ENCODE measurements around the gene LGALS16. TPM values are rescaled to one million over a fixed set of nuclear protein-coding genes. Genes with fewer than 3 reads are reported as not detected.

Gene LGALS16
- total RNA-seq = not detected in 2 replicates

GRCh38 chr19:39655613-39656012 is at the start of gene LGALS16:
TSS of gene LGALS16 (plus strand) at chr19:39655913. CDS start at chr19:39655962, 49 bp downstream.

GRCh38 chr19:39704181-39705044 is 48.7 kb downstream of the LGALS16 start, which contains the start of gene LGALS14:
TSS of gene LGALS14 (plus strand) at chr19:39704481. CDS start at chr19:39704529, 48 bp downstream.

Other genes with a start within 250 kb of the LGALS16 start
- 19.8 and 64.4 TPM in 2 replicates for gene ZFP36, start 249.1 kb upstream of the LGALS16 start, total RNA-seq
- gene PLEKHG2, start 243.2 kb upstream of the LGALS16 start, total RNA-seq = 22.0 and 34.3 TPM in 2 replicates
- gene RPS16, start 220.0 kb upstream of the LGALS16 start, total RNA-seq = 2,275 and 2,629 TPM in 2 replicates
- gene SUPT5H, start 210.3 kb upstream of the LGALS16 start, total RNA-seq = 63.7 and 89.2 TPM in 2 replicates
- 51.4 and 81.6 TPM in 2 replicates for gene TIMM50, start 175.1 kb upstream of the LGALS16 start, total RNA-seq
- 0.52 TPM in 1 of 2 replicates, not detected in the other for gene DLL3, start 157.0 kb upstream of the LGALS16 start, total RNA-seq
- not detected in 2 replicates for gene SELENOV, start 140.8 kb upstream of the LGALS16 start, total RNA-seq
- gene EID2B, start 123.1 kb upstream of the LGALS16 start, total RNA-seq = 2.7 and 5.1 TPM in 2 replicates
- 12.1 and 12.9 TPM in 2 replicates for gene EID2, start 115.8 kb upstream of the LGALS16 start, total RNA-seq
- not detected in 2 replicates for gene LGALS13, start 53.4 kb upstream of the LGALS16 start, total RNA-seq
- gene LGALS14, start 48.6 kb downstream of the LGALS16 start, total RNA-seq = not detected in 2 replicates
- gene CLC, start 82.1 kb downstream of the LGALS16 start, total RNA-seq = not detected in 2 replicates
- not detected in 2 replicates for gene LEUTX, start 122.9 kb downstream of the LGALS16 start, total RNA-seq
- 11.5 and 27.9 TPM in 2 replicates for gene DYRK1B, start 178.2 kb downstream of the LGALS16 start, total RNA-seq
- gene FBL, start 190.5 kb downstream of the LGALS16 start, total RNA-seq = 161 and 277 TPM in 2 replicates

Measured in epithelial cell of alveolus of lung (primary cell).